GM12878 (cell line): Measurements from ENCODE around the gene BIRC5. TPM values are rescaled to one million over a fixed set of nuclear protein-coding genes. Genes with fewer than 3 reads are reported as not detected.

Experiments
- ATAC-seq: fragments of 200-7000 bp; cut with Tn5 transposase; 3 replicates; pipeline ENCODE4 v1.9.1; 2020; ENCODE audit warnings: mild to moderate bottlenecking, moderate library complexity
- BruUV-seq: library from RNA; stranded (reverse); fragments of 400-500 nt; replicated peaks from 2 replicates; lab custom pipeline; 2021; lab: Mats Ljungman, UMichigan
- CTCF ChIA-PET: fragments of 300-600 bp; sonication (Branson Sonifier 250); formaldehyde crosslinking; extraction: SDS; loops from one replicate; lab custom pipeline; 2021; ENCODE audit warnings: inconsistent platforms; lab: Yijun Ruan, JAX
- POLR2A ChIA-PET: fragments of 350-600 bp; formaldehyde crosslinking; extraction: SDS; loops from one replicate; lab custom pipeline; 2021; ENCODE audit warnings: inconsistent platforms; lab: Charles Lee
- RAD21 ChIA-PET: fragments of 300-600 bp; sonication (Branson Sonifier 250); formaldehyde crosslinking; loops from one replicate; lab custom pipeline; 2023; ENCODE audit warnings: antibody characterized with exemption; ENCODE audit not compliant: unreplicated experiment; lab: Charles Lee
- SMC1A ChIA-PET: fragments of 300-600 bp; sonication (Branson Sonifier 250); formaldehyde crosslinking; loops from one replicate; lab custom pipeline; 2023; ENCODE audit not compliant: unreplicated experiment, uncharacterized antibody; lab: Charles Lee
- DNase-seq: peaks from one replicate; pipeline ENCODE4 v3.0.0-alpha.2; 2011; ENCODE audit warnings: low read depth, low spot score
- FAIRE-seq: peaks from 3 replicates; lab custom pipeline; 2011; peaks lifted over from hg19 to GRCh38; lab: Jason Lieb, UNC
- H2AFZ ChIP-seq: 2 replicates; pipeline ENCODE4 v1.6.0; 2011; ENCODE audit warnings: low read depth, low read length, control low read depth; ENCODE audit not compliant: control insufficient read depth
- H3K27ac ChIP-seq: 2 replicates; pipeline ENCODE4 v1.5.1; 2011; ENCODE audit warnings: control low read depth; ENCODE audit not compliant: control insufficient read depth, insufficient read depth
- H3K27me3 ChIP-seq, 2 experiments: replicated peaks in 1 of 2; 2 replicates each; pipeline versions ENCODE4 v1.6.0 to v1.6.1; 2011; ENCODE audit warnings: low read length in 1 of 2; ENCODE audit not compliant: control insufficient read depth in 2 of 2, insufficient read depth in 2 of 2
- H3K36me3 ChIP-seq, 2 experiments: 2 replicates each; pipeline ENCODE4 v1.5.1; 2011; ENCODE audit warnings: low read length in 1 of 2; ENCODE audit not compliant: control insufficient read depth in 2 of 2, insufficient read depth in 2 of 2
- H3K4me1 ChIP-seq: 2 replicates; pipeline ENCODE4 v1.6.1; 2011; ENCODE audit warnings: mild to moderate bottlenecking, low read length, moderate library complexity, mixed read lengths; ENCODE audit not compliant: control insufficient read depth, insufficient read depth
- H3K4me2 ChIP-seq: 2 replicates; pipeline ENCODE4 v1.6.0; 2011; ENCODE audit warnings: control low read depth; ENCODE audit not compliant: control insufficient read depth, insufficient read depth
- H3K4me3 ChIP-seq: fragments of 200-600 bp; sonication (generic); 2 replicates; pipeline ENCODE4 v1.5.1; 2016
- H3K79me2 ChIP-seq: 2 replicates; pipeline ENCODE4 v1.6.0; 2011; ENCODE audit warnings: low read length; ENCODE audit not compliant: control insufficient read depth, insufficient read depth
- H3K9ac ChIP-seq: 2 replicates; pipeline ENCODE4 v1.8.0; 2011; ENCODE audit warnings: low read length, control low read depth, mixed read lengths; ENCODE audit not compliant: control insufficient read depth, insufficient read depth
- H3K9me3 ChIP-seq: replicated peaks from 3 replicates; pipeline ENCODE4 v1.5.1; 2011; ENCODE audit warnings: mild to moderate bottlenecking, low read length; ENCODE audit not compliant: control insufficient read depth, insufficient read depth
- H4K20me1 ChIP-seq: 2 replicates; pipeline ENCODE4 v1.6.0; 2011; ENCODE audit not compliant: control insufficient read depth, insufficient read depth
- ETV6 ChIP-seq, 2 experiments: fragments of 450-650 bp in 1 of 2; IDR thresholded peaks in 1 of 2; conservative IDR thresholded peaks in 1 of 2; 2 replicates each; pipeline ENCODE4 v1.6.1; 2014; ENCODE audit warnings: antibody characterized with exemption in 1 of 2, borderline replicate concordance in 1 of 2, low read depth in 1 of 2, mild to moderate bottlenecking in 1 of 2, moderate library complexity in 1 of 2
- NFXL1 ChIP-seq: fragments of 450-650 bp; IDR thresholded peaks from 2 replicates; pipeline ENCODE4 v1.6.1; 2017; ENCODE audit warnings: antibody characterized with exemption, mild to moderate bottlenecking, borderline replicate concordance
- RELB ChIP-seq: fragments of 450-650 bp; IDR thresholded peaks from 2 replicates; pipeline ENCODE4 v1.6.1; 2017; ENCODE audit warnings: low read depth, mild to moderate bottlenecking, moderate library complexity
- YY1 ChIP-seq: IDR thresholded peaks from 2 replicates; pipeline ENCODE4 v1.6.1; 2011; ENCODE audit warnings: low read depth, mild to moderate bottlenecking, low read length
- WGBS: methylation state at CpG from one replicate; pipeline ENCODE4 v1.1.6; 2016; ENCODE audit warnings: low lambda C conversion rate; ENCODE audit not compliant: insufficient replicate concordance, insufficient coverage; ENCODE audit errors: missing lambda C conversion rate; 5-methylcytosine and 5-hydroxymethylcytosine counted together
- in situ Hi-C: fragments of 300-500 bp; cut with MboI; formaldehyde crosslinking; loops from 9 replicates; pipeline ENCODE4 v1.14.3; 2018; ENCODE audit warnings: mixed read lengths
- intact Hi-C: fragments of 100-400 bp; cut with micrococcal nuclease; formaldehyde crosslinking; loops from one replicate; pipeline ENCODE4 v1.14.2; 2022; ENCODE audit not compliant: unreplicated experiment
- polyA plus RNA-seq, 11 experiments: library from polyadenylated mRNA; depleted of rRNA in 4 of 11; unstranded in 6 of 11; stranded (reverse) in 5 of 11; fragments of >200 nt; fragmentation: Nextera tagmentation in 4 of 11; fragmentation: Illumina TruSeq in 1 of 11; extraction: Ambion mirVana in 4 of 11; extraction: Trizol in 1 of 11; gene quantifications; 1 replicate in 1 of 11; 2 replicates in 10 of 11; pipeline versions ENCODE4 v1.2.1 to v1.2.3, GENCODE V29; 2011 to 2016; ENCODE audit warnings: inconsistent platforms in 2 of 11, missing spikeins in 2 of 11, low read depth in 1 of 11
- total RNA-seq, 4 experiments: library from RNA; depleted of rRNA in 3 of 4; stranded (reverse); fragments of >200 nt in 3 of 4; fragmentation: Illumina TruSeq in 1 of 4; extraction: Trizol in 1 of 4; gene quantifications; 2 replicates each; pipeline versions ENCODE4 v1.2.1 to v1.2.3, GENCODE V29; 2013 to 2021

BIRC5 gene
- total and polyA plus RNA-seq, 10 of the 15 experiments (the other 5 are each of a cell fraction or from before 2014, with no cell fraction given): 41.0 to 175 (median 90.8) TPM

- Histone ChIP-seq H3K4me3 (peak overlapping the region; percentile 5), H2AFZ (peak overlapping the region; percentile 43; the same call in 1 of the 2 replicates), H3K9me3 (no peaks in the 10 kb centered on the region), H3K27me3 (no peaks in the 10 kb centered on the region), H3K4me1 (peaks cover 35% of the 10 kb centered on the region), H3K9ac (no peak overlapping the region), H3K36me3 (no peaks in the 10 kb centered on the region), H3K79me2 (no peaks in the 10 kb centered on the region), H4K20me1 (no peaks in the 10 kb centered on the region), H3K27ac (no peak overlapping the region), H3K4me2 (peak overlapping the region; percentile 49)
- intact Hi-C loops (no loop called here), in situ Hi-C loops (no loop called here)
- no peak for FAIRE-seq
- BruUV-seq: no TSS peak
- CTCF ChIA-PET: interaction anchor here (0.6 to 1.0 kb wide), 3 partner anchors 163 to 835 kb away, joined by 3 to 4 read pairs (median 3); no protein-coding TSS in a partner anchor
- TF ChIP-seq RELB (no peak), NFXL1 (no peak), ETV6 (conservative IDR thresholded peaks at IDR 0.05 in 1 of 2, IDR thresholded peaks at IDR 0.05 in 1 of 2; ENCODE audit: borderline replicate concordance in 1 of 2, low read depth in 1 of 2) (0 out of 4 replicates have a peak, but pooled peaks of 1 of the 2 experiments have one; percentile 5), YY1 (0 out of 2 replicates have a peak, but pooled peaks have one; percentile 0)
- POLR2A ChIA-PET: no interaction called here
- RAD21 ChIA-PET: interaction anchor here (0.7 to 1.2 kb wide), 4 partner anchors 13 to 174 kb away, joined by 3 read pairs; no protein-coding TSS in a partner anchor
- no peak for DNase-seq
- 21% methylated on average over 20 of the region's 23 CpGs for WGBS
- SMC1A ChIA-PET: interaction anchor here (0.9 to 1.2 kb wide), 2 partner anchors 58 to 238 kb away, joined by 3 to 4 read pairs; no protein-coding TSS in a partner anchor
- ATAC-seq: no peak
These were observed 44.5 kb downstream of the BIRC5 start for GRCh38 chr17:78258323-78259191.
